Stomach (tissue), 4 donors: ENCODE data around the gene LRMDA.

Source experiments
- EP300 ChIP-seq: sonication (generic); formaldehyde crosslinking; IDR thresholded peaks from one replicate; pipeline ENCODE4 v1.6.1; 2017; ENCODE audit warnings: antibody characterized with exemption
- POLR2A ChIP-seq, 4 donors: fragments of 450-650 bp; IDR thresholded peaks; one replicate each; pipeline ENCODE4 v1.6.1; 2016; ENCODE audit warnings: antibody characterized with exemption in 4 of 4, control low read depth in 2 of 4, mild to moderate bottlenecking in 1 of 4, moderate library complexity in 1 of 4
- TF ChIP-seq, protein P1 (sequence below), 7 experiments: fragments of 450-650 bp in 4 of 7; fragments of 200-600 bp in 3 of 7; sonication (generic) in 3 of 7; IDR thresholded peaks; one replicate each; pipeline ENCODE4 v1.5.1; 2016 to 2019; ENCODE audit warnings: antibody characterized with exemption in 7 of 7, control low read depth in 2 of 7, mild to moderate bottlenecking in 1 of 7

DNA sequence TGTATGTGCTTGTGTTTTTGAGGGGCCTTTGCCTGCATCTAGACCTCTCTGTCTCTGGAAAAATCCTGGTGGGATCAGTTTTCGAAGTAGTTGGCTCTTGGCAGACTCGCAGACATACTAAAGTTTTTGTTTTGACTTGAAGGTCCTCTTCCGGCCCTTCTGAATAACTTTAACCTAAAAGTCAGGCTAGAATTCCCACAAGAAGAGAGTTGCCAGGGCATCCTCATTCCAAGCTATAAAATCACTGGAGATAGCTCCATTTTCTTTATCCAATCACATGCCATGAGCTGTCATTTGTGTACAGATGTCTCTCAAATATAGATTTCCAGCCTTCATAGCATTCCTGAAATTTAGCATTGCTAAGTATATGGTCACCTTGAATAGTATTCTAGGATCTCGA, 967.8 kb downstream of the LRMDA start:
- TF ChIP-seq, protein P1, sequence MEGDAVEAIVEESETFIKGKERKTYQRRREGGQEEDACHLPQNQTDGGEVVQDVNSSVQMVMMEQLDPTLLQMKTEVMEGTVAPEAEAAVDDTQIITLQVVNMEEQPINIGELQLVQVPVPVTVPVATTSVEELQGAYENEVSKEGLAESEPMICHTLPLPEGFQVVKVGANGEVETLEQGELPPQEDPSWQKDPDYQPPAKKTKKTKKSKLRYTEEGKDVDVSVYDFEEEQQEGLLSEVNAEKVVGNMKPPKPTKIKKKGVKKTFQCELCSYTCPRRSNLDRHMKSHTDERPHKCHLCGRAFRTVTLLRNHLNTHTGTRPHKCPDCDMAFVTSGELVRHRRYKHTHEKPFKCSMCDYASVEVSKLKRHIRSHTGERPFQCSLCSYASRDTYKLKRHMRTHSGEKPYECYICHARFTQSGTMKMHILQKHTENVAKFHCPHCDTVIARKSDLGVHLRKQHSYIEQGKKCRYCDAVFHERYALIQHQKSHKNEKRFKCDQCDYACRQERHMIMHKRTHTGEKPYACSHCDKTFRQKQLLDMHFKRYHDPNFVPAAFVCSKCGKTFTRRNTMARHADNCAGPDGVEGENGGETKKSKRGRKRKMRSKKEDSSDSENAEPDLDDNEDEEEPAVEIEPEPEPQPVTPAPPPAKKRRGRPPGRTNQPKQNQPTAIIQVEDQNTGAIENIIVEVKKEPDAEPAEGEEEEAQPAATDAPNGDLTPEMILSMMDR (IDR thresholded peaks at IDR 0.05) = no peak
- TF ChIP-seq POLR2A (IDR thresholded peaks at IDR 0.05) = no peak
- TF ChIP-seq EP300 = no peak
